ENCODE results near the gene PTPN1. TPM values are rescaled to one million over a fixed set of nuclear protein-coding genes. Genes with fewer than 3 reads are reported as not detected.

The PTPN1 gene
- total RNA-seq, 1 experiment from 2014 or later, result 33.0 TPM

- no peak for DNase-seq
- no peak overlapping the region for H3K4me3 ChIP-seq (ENCODE audit: insufficient read depth, low read depth, low read length)
- no peaks in the 10 kb centered on the region for H3K36me3 ChIP-seq (replicated peaks; ENCODE audit: control insufficient read depth, insufficient read depth, low read length)
- no peaks in the 10 kb centered on the region for H3K27me3 ChIP-seq (ENCODE audit: control insufficient read depth, insufficient read depth, low read length)
These were observed 4.6 kb downstream of the PTPN1 start for GRCh38 chr20:50514750-50515149.

GRCh38 chr20:50515471-50516106 is 5.4 kb downstream of the PTPN1 start:
- no peak overlapping the region for H3K4me3 ChIP-seq (ENCODE audit: insufficient read depth, low read depth, low read length)
- DNase-seq, result no peak
- no peaks in the 10 kb centered on the region for H3K36me3 ChIP-seq (replicated peaks; ENCODE audit: control insufficient read depth, insufficient read depth, low read length)
- no peaks in the 10 kb centered on the region for H3K27me3 ChIP-seq (ENCODE audit: control insufficient read depth, insufficient read depth, low read length)

- no peak for DNase-seq
- Histone ChIP-seq H3K27me3 (ENCODE audit: control insufficient read depth, insufficient read depth, low read length) (no peaks in the 10 kb centered on the region), H3K36me3 (replicated peaks; ENCODE audit: control insufficient read depth, insufficient read depth, low read length) (no peaks in the 10 kb centered on the region), H3K4me3 (ENCODE audit: insufficient read depth, low read depth, low read length) (no peak overlapping the region)
These were observed 6.2 kb downstream of the PTPN1 start for GRCh38 chr20:50516180-50516934.

GRCh38 chr20:50516935-50517816 is 7.0 kb downstream of the PTPN1 start:
- Histone ChIP-seq H3K4me3 (ENCODE audit: insufficient read depth, low read depth, low read length) (no peak overlapping the region), H3K36me3 (replicated peaks; ENCODE audit: control insufficient read depth, insufficient read depth, low read length) (no peaks in the 10 kb centered on the region), H3K27me3 (ENCODE audit: control insufficient read depth, insufficient read depth, low read length) (no peaks in the 10 kb centered on the region)
- no peak for DNase-seq

GRCh38 chr20:50517817-50518154 is 7.6 kb downstream of the PTPN1 start:
- H3K36me3 ChIP-seq (replicated peaks; ENCODE audit: control insufficient read depth, insufficient read depth, low read length), result no peaks in the 10 kb centered on the region
- H3K4me3 ChIP-seq (ENCODE audit: insufficient read depth, low read depth, low read length), result no peak overlapping the region
- DNase-seq, result no peak
- no peaks in the 10 kb centered on the region for H3K27me3 ChIP-seq (ENCODE audit: control insufficient read depth, insufficient read depth, low read length)

- no peak for DNase-seq
- H3K27me3 ChIP-seq (ENCODE audit: control insufficient read depth, insufficient read depth, low read length), result no peaks in the 10 kb centered on the region
- no peaks in the 10 kb centered on the region for H3K36me3 ChIP-seq (replicated peaks; ENCODE audit: control insufficient read depth, insufficient read depth, low read length)
- no peak overlapping the region for H3K4me3 ChIP-seq (ENCODE audit: insufficient read depth, low read depth, low read length)
These were observed 8.1 kb downstream of the PTPN1 start for GRCh38 chr20:50518270-50518721.

- Histone ChIP-seq H3K27me3 (ENCODE audit: control insufficient read depth, insufficient read depth, low read length) (no peaks in the 10 kb centered on the region), H3K4me3 (ENCODE audit: insufficient read depth, low read depth, low read length) (no peak overlapping the region), H3K36me3 (replicated peaks; ENCODE audit: control insufficient read depth, insufficient read depth, low read length) (no peaks in the 10 kb centered on the region)
- no peak for DNase-seq
These were observed 9.0 kb downstream of the PTPN1 start for GRCh38 chr20:50519036-50519762.

GRCh38 chr20:50520222-50520880 is 10.2 kb downstream of the PTPN1 start:
- no peak for DNase-seq
- Histone ChIP-seq H3K27me3 (ENCODE audit: control insufficient read depth, insufficient read depth, low read length) (no peaks in the 10 kb centered on the region), H3K36me3 (replicated peaks; ENCODE audit: control insufficient read depth, insufficient read depth, low read length) (no peaks in the 10 kb centered on the region), H3K4me3 (ENCODE audit: insufficient read depth, low read depth, low read length) (no peak overlapping the region)

- Histone ChIP-seq H3K36me3 (replicated peaks; ENCODE audit: control insufficient read depth, insufficient read depth, low read length) (no peaks in the 10 kb centered on the region), H3K27me3 (ENCODE audit: control insufficient read depth, insufficient read depth, low read length) (no peaks in the 10 kb centered on the region), H3K4me3 (ENCODE audit: insufficient read depth, low read depth, low read length) (no peak overlapping the region)
- no peak for DNase-seq
These were observed 11.3 kb downstream of the PTPN1 start for GRCh38 chr20:50521221-50522052.

GRCh38 chr20:50522053-50522674 is 12.0 kb downstream of the PTPN1 start:
- H3K4me3 ChIP-seq (ENCODE audit: insufficient read depth, low read depth, low read length), result no peak overlapping the region
- DNase-seq, result no peak
- H3K36me3 ChIP-seq (replicated peaks; ENCODE audit: control insufficient read depth, insufficient read depth, low read length), result no peaks in the 10 kb centered on the region
- H3K27me3 ChIP-seq (ENCODE audit: control insufficient read depth, insufficient read depth, low read length), result no peaks in the 10 kb centered on the region

- Histone ChIP-seq H3K36me3 (replicated peaks; ENCODE audit: control insufficient read depth, insufficient read depth, low read length) (no peaks in the 10 kb centered on the region), H3K27me3 (ENCODE audit: control insufficient read depth, insufficient read depth, low read length) (no peaks in the 10 kb centered on the region), H3K4me3 (ENCODE audit: insufficient read depth, low read depth, low read length) (no peak overlapping the region)
- DNase-seq, result no peak
These were observed 13.5 kb downstream of the PTPN1 start for GRCh38 chr20:50523552-50524167.

GRCh38 chr20:50525681-50526080 is 15.5 kb downstream of the PTPN1 start:
- Histone ChIP-seq H3K27me3 (ENCODE audit: control insufficient read depth, insufficient read depth, low read length) (no peaks in the 10 kb centered on the region), H3K36me3 (replicated peaks; ENCODE audit: control insufficient read depth, insufficient read depth, low read length) (no peaks in the 10 kb centered on the region), H3K4me3 (ENCODE audit: insufficient read depth, low read depth, low read length) (no peak overlapping the region)
- DNase-seq, result no peak

Measured in H7 (cell line).